Measurements from ENCODE around the gene MTARC1. TPM values are rescaled to one million over a fixed set of nuclear protein-coding genes. Genes with fewer than 3 reads are reported as not detected.

MTARC1 gene
- total RNA-seq, 1 donor from 2014 or later, result 0.73 TPM

GRCh38 chr1:220833436-220833835, 46.7 kb downstream of the MTARC1 start:
- no peak for DNase-seq (ENCODE audit: low read depth, low spot score)

DNA sequence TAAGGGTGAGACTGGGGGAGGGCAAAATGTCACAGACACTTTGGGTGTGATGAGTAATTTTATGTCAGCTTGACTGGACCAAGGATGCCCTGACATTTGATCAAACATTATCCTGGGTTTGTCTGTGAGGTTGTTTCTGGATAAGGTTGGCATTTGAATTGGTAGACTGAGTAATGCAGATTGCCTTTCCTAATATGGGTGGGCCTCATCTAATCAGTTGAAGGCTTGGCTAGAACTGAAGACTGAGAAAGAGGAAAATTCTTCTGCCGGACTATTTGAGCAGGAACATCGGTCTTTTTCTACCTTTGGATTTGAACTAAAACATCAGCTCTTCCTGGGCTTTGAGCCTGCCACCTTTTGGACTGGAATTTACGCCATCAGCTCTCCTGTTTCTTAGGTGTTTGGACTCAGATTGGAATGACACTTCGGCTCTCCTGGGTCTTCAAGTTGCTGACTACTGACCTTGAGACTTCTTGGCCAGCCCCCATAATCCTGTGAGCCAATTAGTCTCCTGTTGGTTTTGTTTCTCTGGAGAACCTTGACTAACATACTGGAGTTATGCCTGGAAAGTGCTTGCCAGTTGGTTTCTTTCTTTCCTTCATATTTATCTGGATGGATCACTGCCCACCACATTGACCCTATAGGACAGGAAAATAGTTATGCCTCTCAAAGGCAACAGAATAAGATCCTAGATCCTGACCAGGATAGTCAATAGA, 47.6 kb downstream of the MTARC1 start:
- DNase-seq (ENCODE audit: low read depth, low spot score), result no peak

Other genes starting within 250 kb of the MTARC1 start
- 34.1 and 35.1 TPM in 2 replicates for gene C1orf115, start 96.5 kb upstream of the MTARC1 start, total RNA-seq
- 6.9 and 8.0 TPM in 2 replicates for gene MTARC2, start 38.6 kb upstream of the MTARC1 start, total RNA-seq
- 7.8 and 16.3 TPM in 2 replicates for gene HLX, start 92.5 kb downstream of the MTARC1 start, total RNA-seq

Measured in pulmonary artery endothelial cell (primary cell).